Kidney (tissue), 14 donors: Measurements from ENCODE around the gene GRIN1. TPM values are rescaled to one million over a fixed set of nuclear protein-coding genes. Genes with fewer than 3 reads are reported as not detected.

ENCODE experiments used
- DNase-seq, 5 donors: peaks; one replicate each; pipeline ENCODE4 v3.0.0-alpha.2; 2013 to 2020
- FAIRE-seq: peaks from 2 replicates; lab custom pipeline; 2012; peaks lifted over from hg19 to GRCh38; lab: Jason Lieb, UNC
- H3K27ac ChIP-seq, 2 donors: one replicate each; pipeline ENCODE4 v1.7.0; 2013; ENCODE audit warnings: low read depth in 2 of 2, low read length in 2 of 2, inconsistent platforms in 1 of 2
- H3K27me3 ChIP-seq: one replicate; pipeline ENCODE4 v1.7.1; 2013; ENCODE audit warnings: low read length, inconsistent platforms; ENCODE audit not compliant: control insufficient read depth, insufficient read depth
- H3K36me3 ChIP-seq, 3 donors: one replicate each; pipeline versions ENCODE4 v1.7.0 to v1.7.1; 2013; ENCODE audit warnings: low read length in 3 of 3, control low read depth in 1 of 3, inconsistent platforms in 1 of 3; ENCODE audit not compliant: insufficient read depth in 3 of 3, control insufficient read depth in 2 of 3
- H3K4me1 ChIP-seq, 3 donors: one replicate each; pipeline versions ENCODE4 v1.7.0 to v1.7.1; 2013; ENCODE audit warnings: low read length in 3 of 3, inconsistent platforms in 1 of 3, low read depth in 1 of 3; ENCODE audit not compliant: control insufficient read depth in 2 of 3, insufficient read depth in 2 of 3
- H3K4me3 ChIP-seq, 3 donors: one replicate each; pipeline versions ENCODE4 v1.7.0 to v1.8.1; 2013; ENCODE audit warnings: low read length in 3 of 3, control low read depth in 1 of 3, inconsistent platforms in 1 of 3
- H3K9ac ChIP-seq, 3 donors: one replicate each; pipeline versions ENCODE4 v1.7.0 to v1.7.1; 2013; ENCODE audit warnings: low read length in 3 of 3, control low read depth in 1 of 3, inconsistent platforms in 1 of 3
- H3K9me3 ChIP-seq, 3 donors: one replicate each; pipeline versions ENCODE4 v1.7.0 to v1.7.1; 2013; ENCODE audit warnings: low read length in 3 of 3, control low read depth in 1 of 3, inconsistent platforms in 1 of 3; ENCODE audit not compliant: control insufficient read depth in 2 of 3, insufficient read depth in 1 of 3
- CTCF ChIP-seq: IDR thresholded peaks from 3 replicates; pipeline ENCODE4 v1.5.1; 2012; ENCODE audit warnings: mild to moderate bottlenecking, moderate library complexity, borderline replicate concordance; ENCODE audit not compliant: insufficient read depth; ENCODE audit errors: extremely low read depth
- intact Hi-C: fragments of 100-400 bp; cut with DNase I; formaldehyde crosslinking; loops from one replicate; pipeline ENCODE4 v1.11.1; 2022
- polyA plus RNA-seq: library from polyadenylated mRNA; stranded (reverse); fragments of 350-450 nt; fragmentation: Illumina TruSeq; extraction: RNeasy Lipid Tissue Mini Kit (QIAGEN cat#74804); gene quantifications from one replicate; pipeline ENCODE4 v1.2.3, GENCODE V29; 2014; ENCODE audit warnings: low read depth, low replicate concordance; ENCODE audit not compliant: insufficient read depth
- total RNA-seq: library from RNA; stranded (reverse); fragmentation: NEBNext Ultra II Directional; extraction: Animal tissue kit (Norgen Biotek cat#: 25700); gene quantifications from one replicate; pipeline ENCODE4 v1.2.1, GENCODE V29; 2021
- donor health status: control.
- donor health status: control.
- donor health status: control.
- donor health status: control.
- donor health status: control.
- donor health status: DM: yes; HTN: yes; CAD: no.
- donor health status: Normal renal cell carcinoma (clear cell type).

GRIN1 gene
- total and polyA plus RNA-seq, 2 donors from 2014 or later, result 0.47 TPM; not detected in 1

GRCh38 chr9:137180491-137180890 lies 41.5 kb downstream of the GRIN1 start:
- Histone ChIP-seq H3K27ac (no peak overlapping the region), H3K9me3 (no peaks in the 10 kb centered on the region), H3K9ac (no peak overlapping the region), H3K4me3 (no peak overlapping the region), H3K4me1 (no peaks in the 10 kb centered on the region), H3K27me3 (no peaks in the 10 kb centered on the region), H3K36me3 (peaks cover 0 to 26% (median 22%) of the 10 kb centered on the region in 3 donors)
- intact Hi-C loops, result no loop called here
- TF ChIP-seq CTCF, result no peak
- no peak for FAIRE-seq
- no peak for DNase-seq

DNA sequence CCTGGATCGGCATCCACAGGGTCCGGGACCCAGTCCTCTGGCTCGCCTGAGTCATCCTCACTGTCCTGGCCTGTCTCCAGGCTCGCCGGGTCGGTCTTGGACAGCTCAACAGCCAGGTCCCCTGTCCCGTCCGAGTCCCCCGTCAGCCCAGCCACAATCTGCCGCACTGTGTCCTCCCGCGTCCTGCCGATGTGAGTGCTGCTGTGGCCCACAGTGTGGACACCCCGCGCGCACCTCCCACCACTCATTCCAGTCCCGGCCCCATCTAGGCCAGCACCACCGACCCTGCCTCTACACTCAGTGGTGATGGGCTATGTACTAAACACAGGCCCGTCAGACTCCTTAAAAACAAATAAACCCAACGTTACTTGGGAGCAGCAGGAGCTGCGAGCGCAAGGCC lies 42.7 kb downstream of the GRIN1 start:
- Histone ChIP-seq H3K36me3 (peaks cover 0 to 27% (median 26%) of the 10 kb centered on the region in 3 donors), H3K9ac (no peak overlapping the region), H3K4me1 (peaks cover 0 to 5% (median 4%) of the 10 kb centered on the region in 3 donors), H3K27me3 (no peaks in the 10 kb centered on the region), H3K27ac (no peak overlapping the region), H3K9me3 (no peaks in the 10 kb centered on the region), H3K4me3 (no peak overlapping the region)
- no peak for TF ChIP-seq CTCF
- FAIRE-seq (no peak), DNase-seq (no peak)
- intact Hi-C loops, result no loop called here

- peaks cover 4 to 17% (median 14%) of the 10 kb centered on the region in 3 donors for H3K4me1 ChIP-seq
- H3K27me3 ChIP-seq, result no peaks in the 10 kb centered on the region
- H3K27ac ChIP-seq, result no peak overlapping the region
- H3K9me3 ChIP-seq, result no peaks in the 10 kb centered on the region
- no peak for TF ChIP-seq CTCF
- H3K36me3 ChIP-seq, result peaks cover 0 to 27% (median 26%) of the 10 kb centered on the region in 3 donors
- H3K9ac ChIP-seq, result no peak overlapping the region
- DNase-seq (no peak), FAIRE-seq (no peak)
- H3K4me3 ChIP-seq, result no peak overlapping the region
- intact Hi-C loops, result no loop called here
Observed at GRCh38 chr9:137182836-137183235, 43.9 kb downstream of the GRIN1 start.
